Prostate gland (tissue), 2 donors: ENCODE measurements around the gene DLGAP4.

Experiments used
- POLR2A ChIP-seq: fragments of 450-650 bp; IDR thresholded peaks from one replicate; pipeline ENCODE4 v1.6.1; 2016; ENCODE audit warnings: antibody characterized with exemption, mild to moderate bottlenecking
- POLR2AphosphoS5 ChIP-seq: sonication (generic); formaldehyde crosslinking; IDR thresholded peaks from one replicate; pipeline ENCODE4 v1.6.1; 2017; ENCODE audit warnings: antibody characterized with exemption
- TF ChIP-seq, protein P1 (sequence below), 4 experiments: fragments of 200-600 bp in 2 of 4; fragments of 450-650 bp in 2 of 4; sonication (generic) in 2 of 4; IDR thresholded peaks; 1 replicate in 3 of 4; 2 replicates in 1 of 4; pipeline ENCODE4 v1.5.1; 2016 to 2019; ENCODE audit warnings: antibody characterized with exemption in 4 of 4, mild to moderate bottlenecking in 2 of 4, moderate library complexity in 2 of 4

DNA sequence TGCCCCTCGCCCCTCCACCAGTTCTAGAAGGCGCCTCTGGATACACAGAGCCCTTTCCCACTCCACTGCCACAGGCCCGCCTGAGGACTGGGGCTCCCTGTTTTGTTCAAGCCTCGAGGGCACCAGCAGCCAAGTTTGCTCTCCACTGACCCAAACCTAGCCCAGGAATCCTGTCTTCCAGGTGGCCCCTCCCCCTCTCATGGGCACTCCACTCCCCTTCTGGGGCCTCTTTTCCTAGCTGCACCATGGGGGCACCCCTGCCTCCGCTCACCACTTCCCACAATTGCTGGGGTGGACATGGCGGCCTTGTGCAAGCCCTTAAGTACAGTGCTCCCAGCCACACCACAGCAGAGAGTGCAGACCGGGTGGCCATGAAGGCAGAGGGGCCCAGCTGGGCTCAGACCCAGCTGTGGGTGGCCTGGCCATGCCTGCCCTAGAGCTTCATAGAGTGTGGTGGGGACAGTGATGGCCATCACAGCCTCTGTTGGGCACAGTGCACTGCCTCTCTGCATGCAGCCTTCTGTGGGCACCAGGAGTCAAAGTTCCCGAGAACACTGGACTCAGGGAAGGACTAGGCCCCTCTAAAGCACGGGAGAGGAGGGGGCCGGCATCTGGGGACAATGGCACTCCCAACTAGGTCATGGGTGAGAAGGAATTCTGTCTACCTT, 236.5 kb downstream of the DLGAP4 start:
- TF ChIP-seq POLR2AphosphoS5 (no peak), POLR2A (no peak)
- TF ChIP-seq, protein P1, sequence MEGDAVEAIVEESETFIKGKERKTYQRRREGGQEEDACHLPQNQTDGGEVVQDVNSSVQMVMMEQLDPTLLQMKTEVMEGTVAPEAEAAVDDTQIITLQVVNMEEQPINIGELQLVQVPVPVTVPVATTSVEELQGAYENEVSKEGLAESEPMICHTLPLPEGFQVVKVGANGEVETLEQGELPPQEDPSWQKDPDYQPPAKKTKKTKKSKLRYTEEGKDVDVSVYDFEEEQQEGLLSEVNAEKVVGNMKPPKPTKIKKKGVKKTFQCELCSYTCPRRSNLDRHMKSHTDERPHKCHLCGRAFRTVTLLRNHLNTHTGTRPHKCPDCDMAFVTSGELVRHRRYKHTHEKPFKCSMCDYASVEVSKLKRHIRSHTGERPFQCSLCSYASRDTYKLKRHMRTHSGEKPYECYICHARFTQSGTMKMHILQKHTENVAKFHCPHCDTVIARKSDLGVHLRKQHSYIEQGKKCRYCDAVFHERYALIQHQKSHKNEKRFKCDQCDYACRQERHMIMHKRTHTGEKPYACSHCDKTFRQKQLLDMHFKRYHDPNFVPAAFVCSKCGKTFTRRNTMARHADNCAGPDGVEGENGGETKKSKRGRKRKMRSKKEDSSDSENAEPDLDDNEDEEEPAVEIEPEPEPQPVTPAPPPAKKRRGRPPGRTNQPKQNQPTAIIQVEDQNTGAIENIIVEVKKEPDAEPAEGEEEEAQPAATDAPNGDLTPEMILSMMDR (IDR thresholded peaks at IDR 0.05), result no peak
